HepG2 (cell line): ENCODE measurements around the gene GPR37L1.

Experiments used
- FIP1L1 ChIP-seq: fragments of 200-400 bp; formaldehyde crosslinking; IDR thresholded peaks from 2 replicates; pipeline ENCODE4 v1.6.1; 2018; ENCODE audit warnings: low read depth, mild to moderate bottlenecking, low read length, moderate library complexity, borderline replicate concordance; ENCODE audit not compliant: insufficient read depth
- MAFK ChIP-seq, 2 experiments: IDR thresholded peaks in 1 of 2; conservative IDR thresholded peaks in 1 of 2; 2 replicates each; pipeline ENCODE4 v1.6.1; 2011; ENCODE audit warnings: improper control_type of control experiment in 2 of 2, low read length in 2 of 2
- MYC ChIP-seq: sonication (generic); formaldehyde crosslinking; IDR thresholded peaks from 2 replicates; pipeline ENCODE4 v1.9.0; 2021; ENCODE audit warnings: missing genetic modification reagents, borderline replicate concordance
- PHF20 ChIP-seq: sonication (generic); formaldehyde crosslinking; IDR thresholded peaks from 2 replicates; pipeline ENCODE4 v1.5.0; 2020; ENCODE audit warnings: mild to moderate bottlenecking, missing genetic modification reagents
- TCF7L2 ChIP-seq: IDR thresholded peaks from 2 replicates; pipeline ENCODE4 v1.6.1; 2011; ENCODE audit warnings: mild to moderate bottlenecking, low read depth, low read length, moderate library complexity
- XRCC5 ChIP-seq: fragments of 200-400 bp; formaldehyde crosslinking; optimal IDR thresholded peaks from 2 replicates; pipeline ENCODE3; 2017; ENCODE audit warnings: mild to moderate bottlenecking, low read length
- ZNF550 ChIP-seq: sonication (generic); formaldehyde crosslinking; IDR thresholded peaks from 2 replicates; pipeline ENCODE4 v1.4.0; 2020; ENCODE audit warnings: mild to moderate bottlenecking, missing genetic modification reagents, borderline replicate concordance
- ZNF574 ChIP-seq: sonication (generic); formaldehyde crosslinking; IDR thresholded peaks from 2 replicates; pipeline ENCODE4 v1.4.0; 2020; ENCODE audit warnings: missing genetic modification reagents
- TF ChIP-seq, protein P1 (sequence below): sonication (generic); formaldehyde crosslinking; IDR thresholded peaks from 2 replicates; pipeline ENCODE4 v1.5.0; 2020; ENCODE audit warnings: mild to moderate bottlenecking, missing genetic modification reagents, moderate library complexity

GRCh38 chr1:202143011-202143767 is 20.5 kb downstream of the GPR37L1 start:
- no peak for TF ChIP-seq TCF7L2
- TF ChIP-seq, protein P1, sequence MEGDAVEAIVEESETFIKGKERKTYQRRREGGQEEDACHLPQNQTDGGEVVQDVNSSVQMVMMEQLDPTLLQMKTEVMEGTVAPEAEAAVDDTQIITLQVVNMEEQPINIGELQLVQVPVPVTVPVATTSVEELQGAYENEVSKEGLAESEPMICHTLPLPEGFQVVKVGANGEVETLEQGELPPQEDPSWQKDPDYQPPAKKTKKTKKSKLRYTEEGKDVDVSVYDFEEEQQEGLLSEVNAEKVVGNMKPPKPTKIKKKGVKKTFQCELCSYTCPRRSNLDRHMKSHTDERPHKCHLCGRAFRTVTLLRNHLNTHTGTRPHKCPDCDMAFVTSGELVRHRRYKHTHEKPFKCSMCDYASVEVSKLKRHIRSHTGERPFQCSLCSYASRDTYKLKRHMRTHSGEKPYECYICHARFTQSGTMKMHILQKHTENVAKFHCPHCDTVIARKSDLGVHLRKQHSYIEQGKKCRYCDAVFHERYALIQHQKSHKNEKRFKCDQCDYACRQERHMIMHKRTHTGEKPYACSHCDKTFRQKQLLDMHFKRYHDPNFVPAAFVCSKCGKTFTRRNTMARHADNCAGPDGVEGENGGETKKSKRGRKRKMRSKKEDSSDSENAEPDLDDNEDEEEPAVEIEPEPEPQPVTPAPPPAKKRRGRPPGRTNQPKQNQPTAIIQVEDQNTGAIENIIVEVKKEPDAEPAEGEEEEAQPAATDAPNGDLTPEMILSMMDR (CRISPR knock-in tag), result no peak
- no peak for TF ChIP-seq MYC (CRISPR knock-in tag)
- TF ChIP-seq PHF20 (CRISPR knock-in tag), result no peak
- no peak for TF ChIP-seq XRCC5
- TF ChIP-seq MAFK (conservative IDR thresholded peaks at IDR 0.05 in 1 of 2, IDR thresholded peaks at IDR 0.05 in 1 of 2; ENCODE audit: low read length in 2 of 2), result no peak
- no peak for TF ChIP-seq ZNF550
- TF ChIP-seq ZNF574 (CRISPR knock-in tag), result no peak; the same call in 1 of the 2 replicates
- no peak for TF ChIP-seq FIP1L1
